ENCODE results near the gene APBA3. TPM values are rescaled to one million over a fixed set of nuclear protein-coding genes. Genes with fewer than 3 reads are reported as not detected.

The APBA3 gene
- total RNA-seq (2014; rRNA removed) (21.4 and 23.9 TPM in 2 replicates), Bru-seq, nascent RNA (percentile 49 among the genes with signal in this experiment), BruChase-seq, experiment 1, labeled RNA remaining after a 6-hour chase (percentile 69 among the genes with signal in this experiment), BruChase-seq, experiment 2, labeled RNA remaining after a 2-hour chase (percentile 62 among the genes with signal in this experiment)
- long read RNA-seq, transcript APBA3-201 (11 exons, 2,075 nt): major isoform, 17 of 54 reads
- long read RNA-seq, partial matches to known transcripts: 21 of 54 reads
- long read RNA-seq, other reads (novel, unspliced or antisense): 11 of 54 reads

- ChIA-PET CTCF (interaction anchor here (1.2 kb wide), 1 partner anchor 207 kb away, joined by 3 read pairs; no protein-coding TSS in a partner anchor), POLR2A (ENCODE audit: unreplicated experiment) (interaction anchor here (0.7 kb wide), 1 partner anchor 1305 kb away, joined by 4 read pairs; the partner anchor contains the start of gene LMNB2)
- BruUV-seq (replicated peaks): no TSS peak
- H3K27me3 ChIP-seq (ENCODE audit: low read length): no peaks in the 10 kb centered on the region
- peaks cover 28% of the 10 kb centered on the region for H3K79me2 ChIP-seq (ENCODE audit: low read length)
- ATAC-seq (peak; percentile 49), DNase-seq (peak; percentile 85)
- H3K36me3 ChIP-seq (ENCODE audit: low read depth, low read length): no peaks in the 10 kb centered on the region
- peaks cover 5% of the 10 kb centered on the region; the same call in 1 of the 2 replicates for H3K4me1 ChIP-seq (ENCODE audit: insufficient read depth, low read length)
- peak within 1 kb of the TSS; percentile 90 for H3K4me3 ChIP-seq (ENCODE audit: low read length)
- H4K20me1 ChIP-seq (ENCODE audit: low read length): no peaks in the 10 kb centered on the region
- peak within 1 kb of the TSS; percentile 99 for H3K9ac ChIP-seq (ENCODE audit: low read length)
- intact Hi-C loops (cut with micrococcal nuclease): loop anchor here (5.0 kb wide), 1 partner anchor 226 kb away; the partner anchor contains the start of gene EEF2
- H3F3A ChIP-seq (ENCODE audit: low read length, unreplicated experiment): no peaks in the 10 kb centered on the region
- H3K9me2 ChIP-seq (replicated peaks; ENCODE audit: low read length): no peaks in the 10 kb centered on the region
- peak within 1 kb of the TSS; percentile 94 for H3K4me2 ChIP-seq (ENCODE audit: low read length)
- TF ChIP-seq CTCF (conservative IDR thresholded peaks at IDR 0.05; ENCODE audit: low read depth, low read length) (peak; percentile 73), EZH2phosphoT487 (IDR thresholded peaks at IDR 0.05; ENCODE audit: borderline replicate concordance, low read length) (no peak), EZH2 (IDR thresholded peaks at IDR 0.05; ENCODE audit: low read length, unreplicated experiment) (no peak)
- no peaks in the 10 kb centered on the region for H3K9me3 ChIP-seq (ENCODE audit: low read length)
- H2AFZ ChIP-seq (ENCODE audit: low read length): peak within 1 kb of the TSS; percentile 95
- peak within 1 kb of the TSS; percentile 99 for H3K27ac ChIP-seq (ENCODE audit: low read length)
These were observed at the start of gene APBA3 for GRCh38 chr19:3761382-3762129. Gene APBA3 (minus strand): TSS chr19:3761692. CDS start chr19:3760264, 1,428 bp downstream.

- Histone ChIP-seq H3K36me3 (ENCODE audit: low read depth, low read length) (no peaks in the 10 kb centered on the region), H3F3A (ENCODE audit: low read length, unreplicated experiment) (no peaks in the 10 kb centered on the region), H3K9ac (ENCODE audit: low read length) (no peak overlapping the region), H4K20me1 (ENCODE audit: low read length) (no peaks in the 10 kb centered on the region), H3K27ac (ENCODE audit: low read length) (no peak overlapping the region), H3K79me2 (ENCODE audit: low read length) (no peaks in the 10 kb centered on the region), H3K4me2 (ENCODE audit: low read length) (no peak overlapping the region), H3K9me3 (ENCODE audit: low read length) (no peaks in the 10 kb centered on the region), H2AFZ (ENCODE audit: low read length) (no peak overlapping the region), H3K9me2 (replicated peaks; ENCODE audit: low read length) (no peaks in the 10 kb centered on the region), H3K4me1 (ENCODE audit: insufficient read depth, low read length) (no peaks in the 10 kb centered on the region), H3K27me3 (ENCODE audit: low read length) (no peaks in the 10 kb centered on the region), H3K4me3 (ENCODE audit: low read length) (no peak overlapping the region)
- POLR2A ChIA-PET (ENCODE audit: unreplicated experiment): no interaction called here
- CTCF ChIA-PET: no interaction called here
- BruUV-seq (replicated peaks): no TSS peak
- ATAC-seq (no peak), DNase-seq (no peak)
- no peak for TF ChIP-seq EZH2 (IDR thresholded peaks at IDR 0.05; ENCODE audit: low read length, unreplicated experiment)
- no peak for TF ChIP-seq CTCF (conservative IDR thresholded peaks at IDR 0.05; ENCODE audit: low read depth, low read length)
- no peak for TF ChIP-seq EZH2phosphoT487 (IDR thresholded peaks at IDR 0.05; ENCODE audit: borderline replicate concordance, low read length)
- intact Hi-C loops (cut with micrococcal nuclease): no loop called here
These were observed 49.3 kb upstream of the APBA3 start for GRCh38 chr19:3810708-3811355.
